Skeletal muscle cell (primary cell): ENCODE data around the gene HIPK2.

Experiments
- DNase-seq: peaks from one replicate; pipeline ENCODE4 v3.0.0-alpha.2; 2010; ENCODE audit warnings: low read depth
- H3K4me3 ChIP-seq: 2 replicates; pipeline ENCODE4 v1.5.1; 2011; ENCODE audit warnings: low read depth, mild to moderate bottlenecking, control low read depth, low read length, moderate library complexity

The HIPK2 gene

GRCh38 chr7:139645572-139646523, 131.9 kb downstream of the HIPK2 start:
- no peak overlapping the region for H3K4me3 ChIP-seq
- peak; percentile 48 for DNase-seq

- DNase-seq: no peak
- no peak overlapping the region for H3K4me3 ChIP-seq
These were observed 133.7 kb downstream of the HIPK2 start for GRCh38 chr7:139643951-139644585.

GRCh38 chr7:139642283-139642682, 135.5 kb downstream of the HIPK2 start:
- no peak for DNase-seq
- H3K4me3 ChIP-seq: no peak overlapping the region

GRCh38 chr7:139641337-139641992, 136.3 kb downstream of the HIPK2 start:
- H3K4me3 ChIP-seq: no peak overlapping the region
- DNase-seq: no peak

GRCh38 chr7:139640681-139641080, 137.1 kb downstream of the HIPK2 start:
- no peak overlapping the region for H3K4me3 ChIP-seq
- no peak for DNase-seq

- no peak for DNase-seq
- H3K4me3 ChIP-seq: no peak overlapping the region
These were observed 138.2 kb downstream of the HIPK2 start for GRCh38 chr7:139639563-139639962.

GRCh38 chr7:139635526-139636302, 142.1 kb downstream of the HIPK2 start:
- H3K4me3 ChIP-seq: no peak overlapping the region
- DNase-seq: no peak

- no peak overlapping the region for H3K4me3 ChIP-seq
- DNase-seq: no peak
These were observed 143.7 kb downstream of the HIPK2 start for GRCh38 chr7:139634087-139634486.

GRCh38 chr7:139631520-139632031, 146.2 kb downstream of the HIPK2 start:
- no peak overlapping the region for H3K4me3 ChIP-seq
- no peak for DNase-seq

GRCh38 chr7:139630643-139631519, 146.9 kb downstream of the HIPK2 start:
- no peak overlapping the region for H3K4me3 ChIP-seq
- DNase-seq: no peak

GRCh38 chr7:139629392-139630082, 148.3 kb downstream of the HIPK2 start:
- DNase-seq: no peak
- no peak overlapping the region for H3K4me3 ChIP-seq

GRCh38 chr7:139627831-139628230, 150.0 kb downstream of the HIPK2 start:
- H3K4me3 ChIP-seq: no peak overlapping the region

GRCh38 chr7:139626817-139627216, 151.0 kb downstream of the HIPK2 start:
- no peak overlapping the region for H3K4me3 ChIP-seq
- DNase-seq: no peak

More at GRCh38 chr7:139627831-139628230, 150.0 kb downstream of the HIPK2 start:
- no peak for DNase-seq

GRCh38 chr7:139623518-139623917, 154.3 kb downstream of the HIPK2 start:
- H3K4me3 ChIP-seq: no peak overlapping the region
- DNase-seq: no peak

- DNase-seq: no peak
- no peak overlapping the region for H3K4me3 ChIP-seq
These were observed 157.0 kb downstream of the HIPK2 start for GRCh38 chr7:139620676-139621344.

- H3K4me3 ChIP-seq: no peak overlapping the region
- peak; percentile 31 for DNase-seq
These were observed 158.5 kb downstream of the HIPK2 start for GRCh38 chr7:139619367-139619657.
